GM19438 (cell line): ENCODE measurements around the gene SLC49A3.
"Not testable (repeated sequence)": the region's sequence is repeated elsewhere in the genome, so short reads cannot be mapped to it uniquely, and the experiment has no call there.

Source experiments
- ATAC-seq: cut with Tn5 transposase; IDR thresholded peaks from one replicate; pipeline ENCODE4 v1.9.1; 2021; ENCODE audit warnings: low read depth; ENCODE audit not compliant: unreplicated experiment

SLC49A3 gene

DNA sequence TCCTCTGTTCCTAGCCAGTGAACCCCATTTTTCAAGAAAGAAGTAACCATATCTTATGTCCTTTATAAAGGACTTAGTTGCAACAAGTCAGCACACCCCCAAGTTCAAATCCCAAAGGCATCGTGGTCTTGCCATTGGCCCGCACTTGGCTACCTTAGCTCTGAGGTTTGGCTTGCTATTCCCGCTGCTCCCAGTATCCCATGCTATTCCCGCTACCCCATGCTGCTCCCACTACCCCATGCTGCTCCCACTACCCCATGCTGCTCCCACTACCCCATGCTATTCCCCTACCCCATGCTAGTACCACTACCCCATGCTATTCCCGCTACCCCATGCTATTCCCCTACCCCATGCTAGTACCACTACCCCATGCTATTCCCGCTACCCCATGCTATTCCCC, 20.7 kb downstream of the SLC49A3 start:
- not testable (repeated sequence) for ATAC-seq

DNA sequence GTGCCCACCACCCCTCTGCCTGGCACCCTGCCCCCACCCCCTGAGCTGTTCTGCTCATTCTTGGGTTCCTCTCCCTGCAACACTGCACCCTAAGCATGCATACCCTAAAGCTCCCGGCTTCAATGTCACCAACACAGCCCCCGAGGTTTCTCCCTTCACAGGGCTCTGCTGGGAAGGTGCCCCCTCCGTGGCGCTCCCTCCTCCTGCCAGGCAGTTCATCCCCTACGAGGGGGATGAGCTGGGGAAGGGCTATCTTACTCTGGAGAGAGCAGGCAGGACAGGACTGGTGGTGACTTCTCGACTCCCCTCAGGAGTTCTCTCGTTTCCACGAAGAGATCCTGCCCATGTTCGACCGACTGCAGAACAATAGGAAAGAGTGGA, 21.4 kb downstream of the SLC49A3 start:
- no peak for ATAC-seq

DNA sequence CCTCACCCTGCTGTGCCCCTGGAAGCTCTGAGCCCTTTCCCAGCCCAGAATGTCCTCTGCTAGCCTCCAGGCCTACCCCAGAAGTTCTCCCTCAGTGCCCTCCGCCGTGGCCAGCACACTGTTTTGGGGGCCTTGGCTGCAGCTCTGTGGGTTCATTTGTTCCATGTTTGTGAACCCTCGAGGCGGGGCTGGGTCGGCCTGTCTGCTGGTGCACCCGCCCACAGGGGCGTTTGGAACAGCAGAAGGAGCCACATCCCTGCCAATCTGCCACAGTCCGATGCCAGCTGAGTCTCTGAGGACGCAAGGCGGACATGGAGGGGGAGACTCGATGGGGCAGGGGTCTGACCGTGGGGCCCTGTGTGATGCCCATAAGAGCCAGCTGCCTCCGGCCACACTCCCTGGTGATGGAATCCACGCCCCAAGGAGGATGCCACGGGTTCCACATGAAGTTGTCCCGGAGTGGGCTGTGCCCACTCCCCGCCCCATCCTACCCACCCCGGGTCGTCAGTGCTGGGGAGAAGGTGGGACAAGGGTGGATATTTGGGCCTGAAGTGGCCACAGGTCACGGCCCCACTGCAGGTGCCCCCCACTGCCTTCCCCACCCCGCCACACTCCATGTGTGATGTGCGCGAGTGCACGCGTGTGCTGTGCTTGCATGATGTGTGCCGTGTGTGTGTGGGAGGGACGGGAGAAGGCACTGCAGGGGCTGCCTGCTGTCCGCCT, 22.0 kb downstream of the SLC49A3 start:
- ATAC-seq: no peak

GRCh38 chr4:666436-666810, 22.5 kb downstream of the SLC49A3 start:
- ATAC-seq: no peak

DNA sequence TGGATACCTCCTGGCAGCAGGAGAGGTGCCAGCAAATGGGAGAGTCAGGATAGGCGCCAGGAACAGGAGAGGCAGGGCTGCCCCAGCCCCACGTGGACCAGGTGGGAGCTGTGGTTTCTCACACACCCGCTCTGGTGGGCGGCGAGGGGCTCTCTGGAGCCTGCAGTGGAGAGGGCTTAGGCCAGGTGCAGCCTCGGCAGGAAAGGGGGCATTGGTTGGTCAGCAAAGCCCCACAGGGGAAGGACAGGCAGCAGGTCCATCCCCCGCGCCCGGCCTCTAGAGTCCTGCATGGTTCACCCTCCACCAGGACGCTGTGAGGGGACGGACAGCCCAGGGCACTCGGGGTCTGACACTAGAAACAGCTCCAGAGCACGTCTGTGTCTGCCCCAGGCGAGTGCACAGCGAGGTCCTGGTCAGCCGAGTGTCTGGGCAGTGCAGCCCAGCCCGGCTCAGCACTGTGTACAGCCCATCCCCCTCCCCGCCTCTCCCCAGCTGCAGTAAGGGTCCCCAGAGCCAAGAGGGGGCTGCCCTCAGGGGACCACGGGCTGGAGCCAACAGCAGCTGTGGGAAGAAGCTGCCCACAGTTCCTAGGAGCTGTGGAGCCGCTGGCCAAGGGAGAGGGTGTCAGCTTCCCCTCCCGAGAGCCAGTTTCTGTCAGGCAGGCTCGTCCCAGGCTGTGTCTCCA, 23.1 kb downstream of the SLC49A3 start:
- ATAC-seq: no peak

GRCh38 chr4:665381-665750, 23.6 kb downstream of the SLC49A3 start:
- no peak for ATAC-seq

GRCh38 chr4:664713-665231, 24.2 kb downstream of the SLC49A3 start:
- no peak for ATAC-seq

DNA sequence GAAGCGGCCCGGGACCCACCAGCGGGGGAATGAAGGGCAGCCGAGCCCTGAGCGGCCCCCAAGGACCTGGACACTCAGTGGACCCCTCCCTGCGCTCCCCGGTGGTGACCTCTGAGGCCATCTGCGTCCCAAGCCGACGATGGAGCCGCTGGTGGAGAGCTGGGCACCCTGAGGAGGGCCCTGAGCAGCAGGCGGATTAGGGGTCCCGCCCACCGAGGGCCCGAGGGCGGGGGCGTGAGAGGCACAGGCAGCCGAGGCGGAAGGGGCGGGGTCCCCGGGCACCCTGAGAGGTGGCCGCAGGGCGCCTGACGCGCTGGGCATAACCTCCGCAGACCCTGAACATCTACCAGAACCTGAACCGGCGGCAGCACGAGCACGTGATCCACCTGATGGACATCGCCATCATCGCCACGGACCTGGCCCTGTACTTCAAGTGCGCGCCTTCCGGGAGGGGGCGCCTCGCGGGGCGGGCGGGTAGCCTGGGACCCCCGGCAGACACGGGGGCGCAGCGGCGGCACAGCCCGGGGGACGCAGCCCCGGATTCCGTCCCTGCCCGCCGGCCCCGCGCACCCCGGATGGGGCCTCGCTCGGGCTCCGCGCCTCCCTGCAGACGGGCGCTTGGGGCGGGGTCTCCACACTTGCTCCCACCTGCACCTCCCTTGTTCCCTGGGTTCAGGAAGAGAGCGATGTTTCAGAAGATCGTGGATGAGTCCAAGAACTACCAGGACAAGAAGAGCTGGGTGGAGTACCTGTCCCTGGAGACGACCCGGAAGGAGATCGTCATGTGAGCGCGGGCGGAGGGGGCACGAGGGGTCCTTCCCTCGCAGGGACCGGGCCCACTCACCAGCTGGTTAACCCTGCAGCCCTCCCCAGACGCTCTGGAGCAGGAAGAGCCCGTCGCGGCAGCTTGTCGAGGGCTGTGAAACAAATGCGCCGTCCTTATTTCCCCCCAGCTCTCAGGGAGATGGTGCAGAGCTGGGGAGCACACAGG, 25.2 kb downstream of the SLC49A3 start:
- no peak for ATAC-seq

GRCh38 chr4:663046-663437, 25.9 kb downstream of the SLC49A3 start:
- ATAC-seq: no peak

DNA sequence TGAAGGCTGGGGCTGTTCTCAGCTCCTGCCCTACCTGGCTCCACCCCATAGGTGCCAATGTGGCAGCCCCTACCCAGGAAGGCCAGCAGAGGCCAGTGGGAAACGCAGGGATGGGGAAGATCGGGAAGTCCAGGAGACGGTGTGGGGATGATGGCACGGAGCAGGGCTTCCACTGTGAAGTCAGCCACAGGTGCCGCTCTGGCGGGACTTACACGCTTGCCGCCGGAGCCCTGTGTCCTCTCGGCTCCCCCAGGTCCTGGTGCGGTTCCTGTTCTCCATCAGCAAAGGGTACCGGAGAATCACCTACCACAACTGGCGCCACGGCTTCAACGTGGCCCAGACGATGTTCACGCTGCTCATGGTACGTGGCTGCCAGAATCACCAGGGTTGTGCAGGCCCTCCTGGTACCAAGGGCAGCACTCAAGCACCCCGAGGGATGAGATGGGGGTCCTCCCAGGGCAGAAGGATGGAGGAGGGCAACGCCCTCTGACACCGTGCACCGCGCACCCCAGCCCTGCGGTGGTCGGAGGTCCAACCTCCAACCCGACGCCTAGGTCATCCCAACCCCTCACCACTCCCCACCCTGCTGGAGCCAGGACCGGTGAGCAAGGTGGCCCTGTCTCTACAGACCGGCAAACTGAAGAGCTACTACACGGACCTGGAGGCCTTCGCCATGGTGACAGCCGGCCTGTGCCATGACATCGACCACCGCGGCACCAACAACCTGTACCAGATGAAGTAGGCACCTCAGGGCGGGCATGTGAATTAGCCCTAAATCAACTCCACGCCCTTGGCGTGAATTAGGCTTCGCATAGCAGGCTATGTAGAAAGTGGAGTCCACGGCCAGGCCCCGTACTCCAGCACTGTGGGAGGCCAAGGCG, 26.8 kb downstream of the SLC49A3 start:
- ATAC-seq: no peak

DNA sequence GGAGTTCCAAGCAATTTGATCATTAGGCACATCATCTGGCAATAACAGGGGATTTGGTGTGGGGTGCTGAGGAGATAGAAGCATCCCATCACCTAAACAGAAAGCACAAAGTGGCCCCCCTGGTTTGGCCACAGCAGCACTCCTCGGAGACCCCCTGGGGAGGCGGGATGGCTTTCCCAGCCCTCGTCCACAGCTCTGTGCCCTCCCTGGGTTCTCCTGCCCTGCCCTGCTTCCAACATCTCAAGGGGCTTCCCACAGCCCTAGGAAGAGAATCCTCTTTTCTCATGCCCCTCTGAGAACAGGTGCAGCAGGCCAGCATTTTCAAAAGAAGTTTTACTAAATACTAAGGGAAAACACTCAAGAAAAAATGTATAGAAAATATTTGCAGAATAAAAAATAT, 27.7 kb downstream of the SLC49A3 start:
- ATAC-seq: no peak

- ATAC-seq: no peak
Observed at GRCh38 chr4:660401-660800, 28.6 kb downstream of the SLC49A3 start.

- no peak for ATAC-seq
Observed at GRCh38 chr4:659851-660250, 29.1 kb downstream of the SLC49A3 start.

DNA sequence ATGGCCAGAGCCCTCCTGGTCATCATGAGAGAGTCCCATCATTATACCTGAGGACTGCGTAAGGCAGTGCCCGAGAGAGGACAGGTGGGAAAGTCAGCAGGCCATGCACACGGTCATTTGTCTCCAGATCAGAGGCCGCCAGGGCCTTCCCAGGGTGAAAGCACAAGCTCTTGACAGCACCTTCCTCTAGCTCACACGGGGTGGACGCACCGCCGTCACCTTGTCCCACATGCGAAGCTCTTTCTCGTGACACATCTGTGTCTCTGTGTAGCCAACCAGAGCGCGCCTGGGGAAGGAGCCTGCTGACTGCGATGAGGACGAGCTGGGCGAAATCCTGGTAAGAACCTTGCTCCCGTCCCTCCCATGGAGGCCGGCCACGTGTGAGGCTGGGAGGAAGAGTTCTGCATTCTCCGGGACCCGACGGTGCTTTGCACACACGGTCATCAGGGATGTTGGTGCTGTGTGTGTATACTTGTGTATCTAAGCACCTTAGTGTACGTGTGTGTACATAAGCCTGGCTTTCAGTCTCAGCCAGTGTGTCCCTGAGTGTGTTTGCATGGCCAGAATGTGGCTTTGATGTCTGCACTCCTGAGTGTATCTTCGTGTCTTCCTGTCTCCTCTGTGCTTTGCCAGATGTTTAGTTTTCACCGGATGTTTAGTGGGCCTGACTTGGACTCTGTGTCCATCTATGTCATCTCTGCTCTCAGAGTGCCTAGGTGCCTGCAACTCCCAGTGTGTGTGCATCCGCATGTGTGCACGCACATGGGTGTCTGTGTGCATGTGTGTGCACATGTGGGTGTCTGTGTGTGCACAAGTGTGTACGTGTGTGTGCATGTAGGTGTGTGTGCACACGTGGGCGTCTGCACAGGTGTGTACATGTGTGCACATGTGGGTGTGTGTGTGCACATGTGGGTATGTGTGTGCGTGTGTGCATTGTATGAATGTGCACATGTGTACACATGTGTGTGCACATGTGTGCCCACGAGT, 30.0 kb downstream of the SLC49A3 start:
- ATAC-seq: no peak

DNA sequence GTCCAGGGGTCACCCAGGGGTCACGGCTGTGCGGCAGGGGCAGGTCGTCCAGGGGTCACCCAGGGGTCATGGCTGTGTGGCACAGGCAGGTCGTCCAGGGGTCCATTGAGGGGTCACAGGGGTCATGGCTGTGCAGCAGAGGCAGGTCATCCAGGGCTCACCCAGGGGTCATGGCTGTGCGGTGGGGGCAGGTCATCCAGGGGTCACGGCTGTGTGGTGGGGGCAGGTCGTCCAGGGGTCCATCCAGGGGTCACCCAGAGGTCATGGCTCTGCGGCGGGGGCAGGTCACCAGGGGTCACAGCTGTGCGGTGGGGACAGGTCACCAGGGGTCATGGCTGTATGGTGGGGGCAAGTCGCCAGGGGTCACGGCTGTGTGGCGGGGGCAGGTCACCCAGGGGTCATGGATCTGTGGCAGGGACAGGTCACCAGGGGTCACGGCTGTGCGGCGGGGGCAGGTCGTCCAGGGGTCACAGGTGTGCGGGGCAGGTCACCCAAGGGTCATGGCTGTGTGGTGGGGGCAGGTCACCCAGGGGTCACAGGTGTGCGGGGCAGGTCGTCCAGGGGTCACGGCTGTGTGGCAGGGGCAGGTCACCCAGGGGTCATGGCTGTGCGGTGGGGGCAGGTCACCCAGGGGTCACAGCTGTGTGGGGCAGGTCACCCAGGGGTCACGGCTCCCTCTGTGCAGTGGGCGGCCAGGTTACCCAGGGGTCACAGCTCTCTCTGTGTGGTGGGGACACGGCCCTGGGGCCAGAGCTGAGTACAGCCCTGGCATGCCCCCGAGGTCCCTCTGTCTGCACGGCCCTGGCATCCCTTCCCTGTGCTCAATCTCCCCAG, 30.9 kb downstream of the SLC49A3 start:
- ATAC-seq: no peak

GRCh38 chr4:657338-657833, 31.6 kb downstream of the SLC49A3 start:
- no peak for ATAC-seq

DNA sequence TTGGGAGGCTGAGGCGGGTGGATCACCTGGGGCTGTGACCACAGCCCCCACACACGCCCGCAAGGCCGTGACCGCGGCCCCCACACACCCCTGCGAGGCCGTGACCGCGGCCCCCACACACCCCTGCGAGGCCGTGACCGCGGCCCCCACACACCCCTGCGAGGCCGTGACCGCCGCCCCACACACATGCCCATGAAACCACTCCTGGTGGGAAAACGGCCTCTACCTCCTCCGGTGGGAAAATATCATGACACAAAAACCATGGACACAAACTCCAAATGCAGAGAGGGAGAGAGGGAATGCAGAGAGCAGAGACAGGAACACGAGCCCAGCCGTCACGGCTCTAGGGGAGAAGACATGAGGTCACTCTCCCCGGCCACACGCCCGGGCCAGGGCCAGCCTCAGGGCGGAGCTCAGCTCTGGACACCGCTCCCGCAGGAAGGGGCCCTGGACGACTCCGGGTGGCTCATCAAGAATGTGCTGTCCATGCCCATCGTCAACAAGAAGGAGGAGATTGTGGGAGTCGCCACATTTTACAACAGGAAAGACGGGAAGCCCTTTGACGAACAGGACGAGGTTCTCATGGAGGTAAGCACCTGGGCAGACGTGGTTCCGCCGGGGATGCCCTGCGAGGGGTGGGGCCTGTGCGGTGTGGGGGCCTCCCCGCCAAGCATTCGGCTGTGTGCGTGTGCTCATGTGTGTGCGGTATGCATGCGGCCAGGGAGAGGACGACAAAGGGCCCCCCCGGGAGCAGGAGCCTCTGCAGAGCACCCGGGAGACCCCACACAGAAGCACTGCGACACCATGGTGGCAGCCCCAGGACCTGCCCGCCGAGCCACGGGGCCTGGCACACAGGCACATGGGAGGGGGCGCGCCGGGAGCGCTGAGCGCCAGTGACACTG, 32.3 kb downstream of the SLC49A3 start:
- no peak for ATAC-seq
